ENCODE results near the gene ZNF844.
A peak's percentile ranks its signal among the peaks of the same experiment; 100 is the strongest.
"Not testable (repeated sequence)": the region's sequence is repeated elsewhere in the genome, so short reads cannot be mapped to it uniquely, and the experiment has no call there.

The ZNF844 gene

GRCh38 chr19:12064590-12065538 is at the start of gene ZNF844:
Gene ZNF844 (plus strand): TSS chr19:12064731. CDS start chr19:12064874, 143 bp downstream.
- DNase-seq (ENCODE audit: low read depth): peak; percentile 49

- DNase-seq (ENCODE audit: low read depth): no peak
Observed at GRCh38 chr19:12015015-12015752, 49.3 kb upstream of the ZNF844 start.

- no peak for DNase-seq (ENCODE audit: low read depth)
Observed at GRCh38 chr19:12015753-12016116, 48.8 kb upstream of the ZNF844 start.

GRCh38 chr19:12034198-12034597 is 30.3 kb upstream of the ZNF844 start:
- DNase-seq (ENCODE audit: low read depth): no peak

- no peak for DNase-seq (ENCODE audit: low read depth)
Observed at GRCh38 chr19:12034620-12035019, 29.9 kb upstream of the ZNF844 start.

- peak; percentile 42 for DNase-seq (ENCODE audit: low read depth)
Observed at GRCh38 chr19:12035220-12036172, 29.0 kb upstream of the ZNF844 start, which contains the start of gene ZNF433. Gene ZNF433 (minus strand): TSS chr19:12035679. CDS start chr19:12035539, 140 bp downstream.

- no peak for DNase-seq (ENCODE audit: low read depth)
Observed at GRCh38 chr19:12042893-12043292, 21.6 kb upstream of the ZNF844 start.

GRCh38 chr19:12043752-12044422 is 20.6 kb upstream of the ZNF844 start:
- no peak for DNase-seq (ENCODE audit: low read depth)

- DNase-seq (ENCODE audit: low read depth): no peak
Observed at GRCh38 chr19:12047868-12048267, 16.7 kb upstream of the ZNF844 start.

GRCh38 chr19:12052091-12052496 is 12.4 kb upstream of the ZNF844 start:
- no peak for DNase-seq (ENCODE audit: low read depth)

- no peak for DNase-seq (ENCODE audit: low read depth)
Observed at GRCh38 chr19:12052497-12053169, 11.9 kb upstream of the ZNF844 start, which contains the start of gene ZNF878. Gene ZNF878 (minus strand): TSS chr19:12052961. CDS start chr19:12052801, 160 bp downstream.

- no peak for DNase-seq (ENCODE audit: low read depth)
Observed at GRCh38 chr19:12055784-12056183, 8.7 kb upstream of the ZNF844 start.

- DNase-seq (ENCODE audit: low read depth): no peak
Observed at GRCh38 chr19:12075538-12076139, 11.1 kb downstream of the ZNF844 start.

GRCh38 chr19:12076331-12076730 is 11.8 kb downstream of the ZNF844 start:
- DNase-seq (ENCODE audit: low read depth): not testable (repeated sequence)

GRCh38 chr19:12077375-12077774 is 12.8 kb downstream of the ZNF844 start:
- DNase-seq (ENCODE audit: low read depth): no peak

GRCh38 chr19:12083336-12083735 is 18.8 kb downstream of the ZNF844 start:
- not testable (repeated sequence) for DNase-seq (ENCODE audit: low read depth)

- no peak for DNase-seq (ENCODE audit: low read depth)
Observed at GRCh38 chr19:12085074-12085818, 20.7 kb downstream of the ZNF844 start.

GRCh38 chr19:12090807-12091206 is 26.3 kb downstream of the ZNF844 start:
- no peak for DNase-seq (ENCODE audit: low read depth)

Measured in stimulated activated CD8-positive, alpha-beta memory T cell treated with anti-CD3 and anti-CD28 coated beads, Interleukin-12 subunit alpha, Interleukin-12 subunit beta, amount 100 ng/mL, for 4 hours (primary cell).